ENCODE results near the gene C6orf132.
"Not testable (repeated sequence)": the region's sequence is repeated elsewhere in the genome, so short reads cannot be mapped to it uniquely, and the experiment has no call there.

Gene C6orf132

GRCh38 chr6:42162384-42162783 lies 20.0 kb upstream of the C6orf132 start:
- DNase-seq, result peak; percentile 82

DNA sequence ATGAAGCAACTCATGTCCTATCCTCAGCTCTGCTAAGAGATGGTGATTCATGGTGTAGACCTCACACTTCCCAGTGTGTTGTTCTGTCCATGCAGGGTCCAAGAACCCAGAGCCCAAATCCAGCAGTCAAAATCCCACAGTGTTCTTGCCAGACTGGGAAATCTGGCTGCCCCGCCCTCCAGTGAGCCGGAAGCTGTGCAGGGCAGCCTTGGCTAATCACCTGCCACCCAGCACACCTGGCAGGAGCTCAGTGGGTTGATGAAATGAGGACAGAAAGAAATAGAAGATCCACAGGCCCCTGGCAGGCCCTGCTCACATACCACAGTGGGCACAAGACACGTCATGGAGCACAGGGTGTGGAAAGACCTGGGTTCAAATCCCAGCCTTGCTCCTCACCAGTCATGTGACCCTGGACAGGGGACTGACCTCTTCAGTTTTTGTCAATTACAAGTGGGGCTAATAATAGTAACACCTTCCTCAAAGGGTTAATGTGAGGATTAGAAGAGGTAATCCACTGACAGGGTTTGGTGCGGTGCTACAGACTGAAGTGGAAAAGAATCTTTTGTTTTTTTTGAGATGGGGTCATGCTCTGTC lies 17.1 kb upstream of the C6orf132 start:
- DNase-seq, result peak; percentile 38

GRCh38 chr6:42158631-42159030 lies 16.2 kb upstream of the C6orf132 start:
- DNase-seq, result no peak

GRCh38 chr6:42158011-42158410 lies 15.6 kb upstream of the C6orf132 start:
- no peak for DNase-seq

DNA sequence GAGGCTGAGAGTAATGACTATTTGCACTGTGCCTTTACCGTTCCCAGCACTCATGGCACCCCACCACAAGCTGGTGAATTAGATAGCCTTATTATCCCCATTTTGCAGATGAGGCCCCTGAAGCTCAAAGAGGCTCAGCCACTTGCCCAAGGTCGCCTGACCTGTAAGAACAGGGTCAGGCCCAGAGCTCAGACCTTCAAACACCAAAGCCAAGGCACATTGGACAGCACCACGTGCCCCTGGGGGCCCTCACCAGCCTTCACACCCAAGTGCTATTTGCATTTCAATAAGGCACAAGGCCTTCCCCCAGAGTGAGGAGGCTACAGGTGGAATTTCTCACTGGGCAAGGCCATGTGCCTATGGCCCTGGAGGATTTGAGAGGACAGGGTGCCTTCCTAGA lies 14.2 kb upstream of the C6orf132 start:
- no peak for DNase-seq

GRCh38 chr6:42155293-42155692 lies 12.9 kb upstream of the C6orf132 start:
- no peak for DNase-seq

- peak; percentile 77 for DNase-seq
These were observed 12.2 kb upstream of the C6orf132 start for GRCh38 chr6:42154461-42155209.

- DNase-seq, result no peak
These were observed 11.5 kb upstream of the C6orf132 start for GRCh38 chr6:42153921-42154320.

DNA sequence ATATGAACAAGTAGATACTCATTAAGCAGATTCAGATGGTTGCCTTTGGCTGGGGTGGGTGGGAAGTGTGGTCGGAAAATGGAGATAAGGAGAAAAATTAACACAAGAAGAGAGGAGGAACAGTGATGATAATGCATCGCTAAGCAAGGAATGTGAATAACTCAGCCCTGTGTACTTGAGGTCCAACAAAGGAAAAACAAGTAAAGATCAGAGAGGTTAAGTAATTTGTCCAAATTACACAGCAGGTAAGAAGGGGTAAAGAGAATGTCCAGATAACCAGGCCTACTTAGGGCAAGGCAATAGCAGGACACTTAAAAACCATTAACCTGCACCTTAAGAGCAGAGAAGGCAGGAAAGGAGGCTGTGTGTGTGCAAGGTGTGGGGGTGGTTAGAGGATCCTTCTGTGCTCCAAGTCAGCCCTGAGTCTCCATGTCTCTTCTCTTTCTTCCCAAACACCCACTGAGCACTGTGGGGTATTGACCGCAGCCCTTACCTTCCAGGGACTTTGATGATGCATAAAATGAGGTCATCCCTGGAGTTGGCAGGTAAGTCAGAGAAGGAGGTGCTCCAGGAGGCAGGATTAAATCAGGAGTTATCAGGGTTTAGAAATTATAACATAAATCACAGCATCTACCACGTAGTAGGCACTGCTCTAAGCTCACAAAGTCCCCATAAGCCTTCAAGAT lies 10.3 kb upstream of the C6orf132 start:
- not testable (repeated sequence) for DNase-seq

DNA sequence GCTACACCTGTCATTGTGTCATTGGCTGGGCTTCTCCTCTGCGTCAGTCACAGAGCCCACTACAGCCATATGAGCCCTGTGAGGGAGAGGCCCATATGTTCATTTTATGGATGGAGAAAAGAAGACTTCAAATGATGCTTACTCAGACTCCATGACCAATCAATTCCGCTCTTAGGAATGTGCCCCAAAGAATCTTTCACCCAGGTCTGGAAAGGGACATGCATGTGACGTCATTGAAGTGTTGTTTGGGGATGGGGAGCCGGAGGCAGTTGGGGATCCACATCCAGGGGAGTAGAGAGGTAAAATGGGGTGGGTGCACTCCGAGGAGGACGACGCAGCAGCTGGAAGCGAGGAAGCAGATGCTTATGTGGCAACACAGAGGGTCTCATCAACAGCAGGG lies 9.6 kb upstream of the C6orf132 start:
- DNase-seq, result no peak

- no peak for DNase-seq
These were observed 7.8 kb upstream of the C6orf132 start for GRCh38 chr6:42150254-42150653.

DNA sequence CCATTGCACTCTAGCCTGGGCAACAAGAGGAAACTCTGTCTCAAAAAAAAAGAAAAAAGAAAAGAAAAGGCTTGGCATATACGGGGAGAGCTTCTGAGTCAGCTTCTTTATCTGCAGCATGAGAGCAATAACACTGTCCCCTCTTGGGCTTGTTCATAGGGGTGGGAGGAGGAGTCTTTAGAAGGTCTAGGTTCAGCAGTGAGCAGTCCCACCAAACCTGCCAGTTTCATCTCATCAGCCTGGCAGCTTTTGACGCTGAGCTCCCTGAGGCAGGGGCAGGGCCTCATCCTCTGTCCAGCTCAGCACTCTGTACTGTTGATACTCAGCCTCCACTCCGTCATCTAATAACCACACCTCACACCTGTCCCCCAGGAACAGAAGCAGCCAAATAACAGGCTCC lies 5.6 kb upstream of the C6orf132 start:
- DNase-seq, result no peak

GRCh38 chr6:42147138-42147562 lies 4.7 kb upstream of the C6orf132 start:
- DNase-seq, result no peak

GRCh38 chr6:42141603-42142117 lies 760 bp downstream of the C6orf132 start:
- no peak for DNase-seq

DNA sequence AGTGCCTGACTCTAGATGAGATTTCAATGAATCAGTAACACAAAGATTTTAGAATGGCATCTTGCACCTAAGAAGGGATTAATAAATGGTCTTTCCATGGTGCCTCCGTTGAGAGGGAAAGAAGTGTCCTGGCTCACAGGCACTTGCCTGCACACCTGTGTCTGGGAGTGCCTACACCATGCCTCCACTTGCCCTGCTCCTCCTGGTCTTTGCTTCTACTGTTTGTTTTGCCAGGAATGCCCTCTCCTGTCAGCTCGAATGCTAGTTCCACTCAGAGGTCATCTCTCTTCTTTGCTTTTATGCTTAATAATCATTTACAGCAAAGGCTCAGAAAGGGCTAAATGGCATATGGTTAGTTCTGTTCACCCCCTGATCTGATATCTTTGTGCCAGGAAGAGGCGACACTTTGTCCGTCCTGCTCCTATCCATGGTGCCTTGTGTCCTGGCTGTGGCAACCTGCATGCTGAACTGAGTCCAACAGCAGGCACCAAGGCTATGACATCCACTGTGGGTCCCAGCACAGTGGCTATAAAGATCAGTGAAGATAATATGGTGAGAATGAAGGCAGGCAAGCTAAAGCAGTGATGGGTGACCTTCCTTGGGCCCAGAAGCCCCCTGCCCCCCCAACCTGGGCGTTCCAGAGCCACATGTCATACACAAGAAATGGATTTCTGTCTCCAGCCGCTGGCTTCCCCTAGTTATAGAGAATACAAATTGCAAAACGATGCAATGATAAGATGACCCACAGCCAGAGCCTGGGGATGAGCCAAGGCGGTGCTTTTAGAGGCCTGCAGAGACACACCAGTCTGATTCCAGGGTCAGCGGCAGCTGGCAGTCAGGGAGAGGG lies 1.4 kb downstream of the C6orf132 start:
- DNase-seq, result no peak

GRCh38 chr6:42140032-42140431 lies 2.4 kb downstream of the C6orf132 start:
- DNase-seq, result no peak

GRCh38 chr6:42138630-42139619 lies 3.5 kb downstream of the C6orf132 start:
- peak; percentile 43 for DNase-seq

- DNase-seq, result no peak
These were observed 4.2 kb downstream of the C6orf132 start for GRCh38 chr6:42138190-42138589.

GRCh38 chr6:42137194-42137753 lies 5.1 kb downstream of the C6orf132 start:
- DNase-seq, result no peak

GRCh38 chr6:42136508-42137193 lies 5.8 kb downstream of the C6orf132 start:
- DNase-seq, result peak; percentile 87

DNA sequence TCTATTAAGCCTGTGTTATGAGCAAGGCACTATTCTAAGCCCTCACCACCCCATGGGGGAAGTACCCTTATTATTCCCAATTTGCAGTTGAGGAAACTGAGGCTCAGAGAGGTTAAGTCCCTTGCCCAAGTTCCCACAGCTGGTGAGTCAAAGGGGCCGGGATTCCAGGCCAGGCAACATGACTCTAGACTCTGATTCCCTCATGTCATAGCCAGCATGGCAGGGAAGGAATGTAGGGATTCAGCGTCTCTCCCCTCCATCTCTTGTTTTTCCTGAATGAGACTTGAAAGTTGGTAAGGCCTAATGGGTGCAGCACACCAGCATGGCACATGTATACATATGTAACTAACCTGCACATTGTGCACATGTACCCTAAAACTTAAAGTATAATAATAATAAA lies 6.7 kb downstream of the C6orf132 start:
- no peak for DNase-seq
